HCT116 (cell line): ENCODE data around the gene C10orf95. TPM values are rescaled to one million over a fixed set of nuclear protein-coding genes. Genes with fewer than 3 reads are reported as not detected.

ENCODE experiments used
- ATAC-seq: fragments of 200-7000 bp; cut with Tn5 transposase; 2 replicates; pipeline ENCODE4 v1.9.1; 2020; ENCODE audit warnings: mild to moderate bottlenecking, moderate library complexity
- BruUV-seq: library from RNA; stranded (reverse); fragments of 400-500 nt; replicated peaks from 2 replicates; lab custom pipeline; 2021; lab: Mats Ljungman, UMichigan
- CTCF ChIA-PET: fragments of 300-600 bp; sonication (Branson Sonifier 250); formaldehyde crosslinking; loops from one replicate; lab custom pipeline; 2021; ENCODE audit warnings: antibody characterized with exemption; lab: Charles Lee
- POLR2A ChIA-PET: fragments of 300-600, 350-600 bp; sonication (Branson Sonifier 250); formaldehyde crosslinking; loops from one replicate; lab custom pipeline; 2021; ENCODE audit warnings: antibody characterized with exemption; lab: Charles Lee
- RAD21 ChIA-PET, 2 experiments: fragments of 300-600 bp; sonication (Branson Sonifier 250); formaldehyde crosslinking; loops; one replicate each; lab custom pipeline; 2023; ENCODE audit warnings: low total read pairs in 2 of 2; ENCODE audit not compliant: uncharacterized antibody in 2 of 2, unreplicated experiment in 2 of 2, low non-redundant PET in 1 of 2; lab: Charles Lee
- DNase-seq: peaks from one replicate; pipeline ENCODE4 v3.0.0-alpha.2; 2010; ENCODE audit warnings: low read depth, low spot score
- H2AFZ ChIP-seq: fragments of 200-600 bp; shearing (Covaris generic), sonication (generic); 2 replicates; pipeline ENCODE4 v1.6.1; 2017; ENCODE audit warnings: low read depth, mixed run types, mixed read lengths, antibody characterized with exemption, low read length; ENCODE audit not compliant: poor library complexity, severe bottlenecking
- H3K27ac ChIP-seq: 2 replicates; pipeline ENCODE4 v1.5.1; 2012; ENCODE audit warnings: low read depth, low read length
- H3K27me3 ChIP-seq: fragments of 200-600 bp; sonication (generic); 2 replicates; pipeline ENCODE4 v1.6.1; 2016; ENCODE audit warnings: mixed run types, low read length, mixed read lengths; ENCODE audit not compliant: insufficient read depth
- H3K36me3 ChIP-seq, 2 experiments: fragments of 200-500 bp in 1 of 2; fragments of 200-600 bp in 1 of 2; sonication (Bioruptor generic) in 1 of 2; sonication (generic) in 1 of 2; 2 replicates each; pipeline versions ENCODE4 v1.5.1 to v1.6.1; 2014 to 2016; ENCODE audit warnings: low read length in 2 of 2, inconsistent platforms in 1 of 2, mixed read lengths in 1 of 2, mixed run types in 1 of 2; ENCODE audit not compliant: insufficient read depth in 2 of 2, control insufficient read depth in 1 of 2
- H3K4me1 ChIP-seq, 2 experiments: fragments of 200-600 bp in 1 of 2; sonication (generic) in 1 of 2; 2 replicates each; pipeline versions ENCODE4 v1.5.1 to v1.6.1; 2012 to 2017; ENCODE audit warnings: low read length in 2 of 2, inconsistent platforms in 1 of 2, mild to moderate bottlenecking in 1 of 2, mixed read lengths in 1 of 2, mixed run types in 1 of 2, moderate library complexity in 1 of 2; ENCODE audit not compliant: insufficient read depth in 2 of 2, control insufficient read depth in 1 of 2
- H3K4me2 ChIP-seq: fragments of 200-600 bp; sonication (generic); 2 replicates; pipeline ENCODE4 v1.6.1; 2017; ENCODE audit warnings: mixed run types, low read length, mixed read lengths
- H3K4me3 ChIP-seq, 2 experiments: fragments of 200-600 bp in 1 of 2; sonication (generic) in 1 of 2; replicated peaks in 1 of 2; 2 replicates each; pipeline ENCODE4 v1.5.1; 2011 to 2016; ENCODE audit warnings: low read length in 2 of 2, control low read depth in 1 of 2, low read depth in 1 of 2, mild to moderate bottlenecking in 1 of 2, mixed read lengths in 1 of 2, mixed run types in 1 of 2
- H3K79me2 ChIP-seq: fragments of 200-600 bp; sonication (generic); 2 replicates; pipeline ENCODE4 v1.6.1; 2017; ENCODE audit warnings: mild to moderate bottlenecking, mixed run types, low read length, moderate library complexity, mixed read lengths; ENCODE audit not compliant: insufficient read depth
- H3K9ac ChIP-seq: fragments of 200-600 bp; sonication (generic); 2 replicates; pipeline ENCODE4 v1.6.1; 2016; ENCODE audit warnings: low read length, mixed read lengths
- H3K9me2 ChIP-seq: fragments of 200-600 bp; sonication (generic), shearing (Covaris generic); 2 replicates; pipeline ENCODE4 v1.6.1; 2017; ENCODE audit warnings: mixed run types, mild to moderate bottlenecking, moderate library complexity; ENCODE audit not compliant: insufficient read depth
- H3K9me3 ChIP-seq, 2 experiments: fragments of 200-500 bp in 1 of 2; fragments of 200-600 bp in 1 of 2; sonication (Bioruptor generic) in 1 of 2; sonication (generic) in 1 of 2; 2 replicates each; pipeline ENCODE4 v1.6.1; 2014 to 2017; ENCODE audit warnings: low read length in 2 of 2, mixed read lengths in 2 of 2, inconsistent platforms in 1 of 2, low read depth in 1 of 2, mild to moderate bottlenecking in 1 of 2, mixed run types in 1 of 2, moderate library complexity in 1 of 2; ENCODE audit not compliant: control insufficient read depth in 1 of 2, insufficient read depth in 1 of 2
- H4K20me1 ChIP-seq: fragments of 200-600 bp; sonication (generic), shearing (Covaris generic); 2 replicates; pipeline ENCODE4 v1.6.1; 2017; ENCODE audit warnings: mixed run types, mild to moderate bottlenecking, moderate library complexity; ENCODE audit not compliant: insufficient read depth
- CEBPB ChIP-seq: IDR thresholded peaks from 2 replicates; pipeline ENCODE4 v1.6.1; 2012; ENCODE audit warnings: low read depth
- RAD21 ChIP-seq: IDR thresholded peaks from 2 replicates; pipeline ENCODE4 v1.6.1; 2012; ENCODE audit warnings: low read depth, mild to moderate bottlenecking
- ZBTB33 ChIP-seq: IDR thresholded peaks from 2 replicates; pipeline ENCODE4 v1.6.1; 2011; ENCODE audit warnings: mild to moderate bottlenecking, low read length, moderate library complexity; ENCODE audit not compliant: insufficient replicate concordance; ENCODE audit errors: extremely low read depth
- intact Hi-C: fragments of 100-400 bp; cut with micrococcal nuclease; formaldehyde crosslinking; loops from 2 replicates; pipeline ENCODE4 v1.10.0; 2022
- total RNA-seq: library from RNA; stranded (reverse); gene quantifications from one replicate; pipeline ENCODE4 v1.2.1, GENCODE V29; 2021; ENCODE audit not compliant: unreplicated experiment
- TF ChIP-seq, protein P1 (sequence below), 3 experiments: fragments of 200-600 bp in 1 of 3; sonication (generic) in 1 of 3; IDR thresholded peaks in 2 of 3; conservative IDR thresholded peaks in 1 of 3; 2 replicates each; pipeline ENCODE4 v1.5.1; 2012 to 2017; ENCODE audit warnings: low read depth in 2 of 3, low read length in 2 of 3, antibody characterized with exemption in 1 of 3, borderline replicate concordance in 1 of 3, control low read depth in 1 of 3, mild to moderate bottlenecking in 1 of 3, mixed read lengths in 1 of 3, mixed run types in 1 of 3, moderate library complexity in 1 of 3; ENCODE audit not compliant: insufficient read depth in 1 of 3

C10orf95 gene
- total RNA-seq, 1 experiment from 2014 or later = 2.1 TPM

DNA sequence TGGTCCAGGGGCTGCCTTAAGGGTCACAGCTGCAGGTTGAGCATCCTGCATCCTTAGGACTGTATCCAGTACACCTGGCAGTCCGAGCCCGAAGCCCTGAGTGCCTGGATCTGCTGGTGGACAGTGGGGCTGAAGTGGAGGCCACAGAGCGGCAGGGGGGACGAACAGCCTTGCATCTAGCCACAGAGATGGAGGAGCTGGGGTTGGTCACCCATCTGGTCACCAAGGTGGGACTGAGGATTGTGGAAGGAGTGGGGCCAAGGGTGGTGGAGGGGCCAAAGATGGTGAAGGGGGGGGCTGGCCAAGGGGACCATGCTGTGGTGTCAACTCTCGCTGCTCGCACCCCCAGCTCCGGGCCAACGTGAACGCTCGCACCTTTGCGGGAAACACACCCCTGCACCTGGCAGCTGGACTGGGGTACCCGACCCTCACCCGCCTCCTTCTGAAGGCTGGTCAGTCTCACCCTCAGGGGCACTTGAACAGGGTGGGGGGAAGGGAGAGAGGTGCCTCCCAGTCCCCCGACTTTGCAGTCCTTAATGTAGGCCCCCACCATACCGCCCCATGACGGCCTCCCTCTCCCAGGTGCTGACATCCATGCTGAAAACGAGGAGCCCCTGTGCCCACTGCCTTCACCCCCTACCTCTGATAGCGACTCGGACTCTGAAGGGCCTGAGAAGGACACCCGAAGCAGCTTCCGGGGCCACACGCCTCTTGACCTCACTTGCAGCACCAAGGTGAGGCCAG lies 50.6 kb downstream of the C10orf95 start:
- peaks cover 21 to 64% of the 10 kb centered on the region in 2 experiments for H3K4me1 ChIP-seq
- H3K27me3 ChIP-seq = no peaks in the 10 kb centered on the region
- H3K27ac ChIP-seq = peak overlapping the region; percentile 56; the same call in 1 of the 2 replicates
- no peak for DNase-seq
- H3K36me3 ChIP-seq = peaks cover 11 to 26% of the 10 kb centered on the region in 2 experiments; a peak in 3 of 4 replicates
- BruUV-seq = no TSS peak
- H2AFZ ChIP-seq = no peak overlapping the region
- CTCF ChIA-PET = interaction anchor here (1.6 to 9.3 kb wide), 4 partner anchors 16 to 183 kb away, joined by 7 to 154 read pairs (median 26); partner anchors contain the start of genes ELOVL3 and FBXL15
- POLR2A ChIA-PET = interaction anchor here (0.5 to 3.5 kb wide), 3 partner anchors 20 to 1520 kb away, joined by 3 to 15 read pairs (median 12); partner anchors contain the start of gene FBXL15
- RAD21 ChIA-PET = interaction anchor here (0.8 to 2.3 kb wide), 2 partner anchors 171 kb away, joined by 3 to 8 read pairs; no protein-coding TSS in a partner anchor
- peaks cover 12% of the 10 kb centered on the region; the same call in 1 of the 2 replicates for H3K79me2 ChIP-seq
- H4K20me1 ChIP-seq = no peaks in the 10 kb centered on the region
- H3K9ac ChIP-seq = no peak overlapping the region; the same call in 1 of the 2 replicates
- no peaks in the 10 kb centered on the region for H3K9me3 ChIP-seq
- intact Hi-C loops = no loop called here
- H3K4me3 ChIP-seq = no peak overlapping the region
- no peak for TF ChIP-seq CEBPB
- TF ChIP-seq, protein P1, sequence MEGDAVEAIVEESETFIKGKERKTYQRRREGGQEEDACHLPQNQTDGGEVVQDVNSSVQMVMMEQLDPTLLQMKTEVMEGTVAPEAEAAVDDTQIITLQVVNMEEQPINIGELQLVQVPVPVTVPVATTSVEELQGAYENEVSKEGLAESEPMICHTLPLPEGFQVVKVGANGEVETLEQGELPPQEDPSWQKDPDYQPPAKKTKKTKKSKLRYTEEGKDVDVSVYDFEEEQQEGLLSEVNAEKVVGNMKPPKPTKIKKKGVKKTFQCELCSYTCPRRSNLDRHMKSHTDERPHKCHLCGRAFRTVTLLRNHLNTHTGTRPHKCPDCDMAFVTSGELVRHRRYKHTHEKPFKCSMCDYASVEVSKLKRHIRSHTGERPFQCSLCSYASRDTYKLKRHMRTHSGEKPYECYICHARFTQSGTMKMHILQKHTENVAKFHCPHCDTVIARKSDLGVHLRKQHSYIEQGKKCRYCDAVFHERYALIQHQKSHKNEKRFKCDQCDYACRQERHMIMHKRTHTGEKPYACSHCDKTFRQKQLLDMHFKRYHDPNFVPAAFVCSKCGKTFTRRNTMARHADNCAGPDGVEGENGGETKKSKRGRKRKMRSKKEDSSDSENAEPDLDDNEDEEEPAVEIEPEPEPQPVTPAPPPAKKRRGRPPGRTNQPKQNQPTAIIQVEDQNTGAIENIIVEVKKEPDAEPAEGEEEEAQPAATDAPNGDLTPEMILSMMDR (IDR thresholded peaks at IDR 0.05 in 2 of 3, conservative IDR thresholded peaks at IDR 0.05 in 1 of 3; ENCODE audit: borderline replicate concordance in 1 of 3, insufficient read depth in 1 of 3, low read depth in 2 of 3, low read length in 2 of 3) = no peak
- no peak for TF ChIP-seq ZBTB33
- TF ChIP-seq RAD21 = no peak
- peak overlapping the region; percentile 62 for H3K4me2 ChIP-seq
- no peaks in the 10 kb centered on the region for H3K9me2 ChIP-seq
- no peak for ATAC-seq
